Stimulated activated CD4-positive, alpha-beta T cell treated with anti-CD3 and anti-CD28 coated beads, Interleukin-1b, Interleukin-23, amount 100 ng/mL, for 24 hours (primary cell): ENCODE results near the gene TGM6.

Experiments used
- DNase-seq, 4 experiments: peaks; one replicate each; pipeline ENCODE4 v3.0.0-alpha.2; 2020; ENCODE audit warnings: low read depth in 4 of 4, low spot score in 1 of 4

TGM6 gene

DNA sequence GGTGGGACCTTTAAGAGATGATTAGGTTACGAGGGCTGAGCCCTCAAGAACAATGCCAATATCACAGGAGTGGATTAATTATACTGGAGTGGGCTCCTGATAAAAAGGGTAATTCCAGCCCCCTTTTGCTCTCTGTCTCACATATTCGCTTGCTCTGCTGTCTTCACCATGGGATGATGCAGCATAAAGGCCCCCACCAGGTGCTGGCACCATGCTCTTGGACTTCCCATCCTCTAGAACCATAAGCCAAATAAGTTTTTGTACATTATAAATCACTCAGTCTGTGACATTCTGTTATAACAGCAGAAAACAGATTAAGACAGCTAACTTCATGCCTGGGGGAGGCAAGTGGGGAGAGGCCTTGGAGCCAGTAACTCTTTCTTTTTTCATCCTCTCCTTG lies 99.7 kb downstream of the TGM6 start:
- no peak for DNase-seq
